GM18520 (cell line): ENCODE measurements around the gene LGR5.
A peak's percentile ranks its signal among the peaks of the same experiment; 100 is the strongest.
"Not testable (repeated sequence)": the region's sequence is repeated elsewhere in the genome, so short reads cannot be mapped to it uniquely, and the experiment has no call there.

Source experiments
- ATAC-seq: cut with Tn5 transposase; IDR thresholded peaks from one replicate; pipeline ENCODE4 v1.9.1; 2021; ENCODE audit not compliant: unreplicated experiment

The LGR5 gene

GRCh38 chr12:71538807-71539206, 99.2 kb downstream of the LGR5 start:
- no peak for ATAC-seq

DNA sequence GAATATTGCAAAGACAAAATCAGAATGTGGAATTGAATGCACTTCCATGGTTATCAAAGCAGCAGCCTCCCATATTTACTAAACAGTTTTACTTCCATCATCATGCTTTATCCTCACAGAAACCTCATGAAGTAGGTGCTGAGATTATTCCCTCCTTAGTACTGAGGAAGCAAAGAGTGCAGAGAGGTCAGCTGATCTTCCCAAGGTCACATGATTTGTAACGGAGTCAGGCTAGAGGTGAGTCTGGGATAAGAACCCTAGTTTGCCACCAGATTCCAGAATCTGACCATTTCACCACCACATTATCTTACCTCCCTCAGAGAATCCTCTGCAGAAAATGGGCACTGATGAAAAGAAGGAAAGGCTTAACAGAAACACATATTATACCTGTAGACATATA, 102.0 kb downstream of the LGR5 start:
- ATAC-seq, result no peak

DNA sequence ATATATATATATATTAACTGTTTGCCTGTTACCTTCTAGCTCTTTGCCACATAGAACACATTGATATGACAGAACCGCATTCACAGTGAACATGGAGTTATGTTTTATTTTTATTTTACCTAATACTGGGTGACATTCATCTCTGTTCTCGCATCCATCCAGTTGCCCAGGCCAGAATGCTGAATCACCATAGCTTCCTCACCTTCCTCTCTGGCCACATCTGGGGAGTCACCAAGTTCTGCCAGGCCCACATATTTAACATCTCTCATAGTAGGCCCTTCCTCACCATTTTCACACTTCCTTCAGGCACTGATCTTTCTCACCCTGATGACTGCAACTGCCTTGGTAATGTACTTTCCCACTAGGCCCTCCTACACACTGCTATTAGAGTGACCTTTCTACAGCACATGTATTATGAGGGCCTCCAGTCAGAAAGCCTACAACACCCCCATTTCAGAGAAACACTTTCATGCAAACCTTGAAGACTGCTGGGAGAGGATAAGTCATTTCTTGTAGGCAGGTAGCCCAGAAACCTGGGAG, 106.8 kb downstream of the LGR5 start:
- ATAC-seq, result peak; percentile 83

DNA sequence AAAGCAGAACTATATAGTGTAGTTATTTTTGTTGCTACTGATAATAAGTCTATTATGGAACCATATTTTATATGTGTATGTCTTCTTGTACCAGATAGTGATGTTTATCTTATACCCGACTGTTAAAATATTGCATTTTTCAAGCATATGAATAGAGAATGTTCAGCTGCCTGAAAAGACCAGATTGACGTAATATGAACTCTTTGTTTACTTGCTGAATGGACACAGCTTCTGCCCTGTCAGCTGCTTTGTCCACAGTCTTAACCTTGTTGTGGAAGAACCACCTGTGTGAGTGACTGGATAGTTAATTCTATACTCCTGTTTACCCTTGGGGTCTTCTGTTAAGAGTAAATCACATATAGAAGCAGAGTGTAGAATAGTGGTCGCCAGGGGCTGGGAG, 109.3 kb downstream of the LGR5 start:
- ATAC-seq, result no peak

DNA sequence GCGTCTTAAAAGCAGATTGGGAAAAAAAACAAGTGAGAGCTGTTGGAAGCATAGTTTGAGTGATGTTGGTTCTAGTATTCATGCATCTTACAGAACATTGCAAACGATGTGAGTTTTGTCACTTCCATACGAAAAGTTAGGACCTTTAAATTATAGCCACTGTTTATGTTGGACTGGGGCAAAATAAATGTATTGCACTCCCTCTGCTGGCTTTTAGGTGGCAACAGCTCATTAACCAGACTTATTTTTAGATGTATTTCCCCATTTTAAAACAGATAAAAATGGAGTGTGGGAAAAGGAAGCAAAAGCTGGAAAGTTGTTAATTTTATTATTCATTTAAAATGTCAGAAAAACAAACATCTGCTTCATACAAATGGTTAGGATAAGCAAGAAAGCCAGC, 111.9 kb downstream of the LGR5 start:
- no peak for ATAC-seq

DNA sequence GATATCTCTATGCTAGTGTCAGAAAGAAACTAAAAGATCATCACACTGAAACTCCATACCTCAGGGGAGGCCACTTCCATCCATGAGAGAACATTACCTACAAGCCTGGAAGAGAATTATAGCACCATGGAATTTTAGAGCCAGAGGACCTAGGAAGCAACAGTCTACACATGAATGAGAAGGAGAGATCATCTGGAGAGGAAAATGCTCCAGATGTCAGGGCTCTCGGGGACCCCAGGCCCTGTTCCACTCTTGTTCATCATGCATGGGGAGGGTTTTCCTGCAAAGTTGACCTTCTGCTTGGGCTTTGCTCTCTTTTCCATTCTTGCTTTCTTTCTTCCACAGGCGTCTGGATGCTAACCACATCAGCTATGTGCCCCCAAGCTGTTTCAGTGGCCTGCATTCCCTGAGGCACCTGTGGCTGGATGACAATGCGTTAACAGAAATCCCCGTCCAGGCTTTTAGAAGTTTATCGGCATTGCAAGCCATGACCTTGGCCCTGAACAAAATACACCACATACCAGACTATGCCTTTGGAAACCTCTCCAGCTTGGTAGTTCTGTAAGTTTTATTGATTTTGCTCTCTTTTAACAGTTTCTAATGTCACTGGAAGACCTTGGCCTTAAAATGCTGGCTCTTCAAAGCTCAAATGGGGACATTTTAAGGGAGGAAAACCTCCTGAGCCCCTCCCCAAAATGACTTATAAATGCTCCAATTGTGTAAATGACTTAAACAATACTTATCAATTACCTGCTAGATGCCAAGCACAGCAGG, 113.3 kb downstream of the LGR5 start:
- ATAC-seq, result no peak

DNA sequence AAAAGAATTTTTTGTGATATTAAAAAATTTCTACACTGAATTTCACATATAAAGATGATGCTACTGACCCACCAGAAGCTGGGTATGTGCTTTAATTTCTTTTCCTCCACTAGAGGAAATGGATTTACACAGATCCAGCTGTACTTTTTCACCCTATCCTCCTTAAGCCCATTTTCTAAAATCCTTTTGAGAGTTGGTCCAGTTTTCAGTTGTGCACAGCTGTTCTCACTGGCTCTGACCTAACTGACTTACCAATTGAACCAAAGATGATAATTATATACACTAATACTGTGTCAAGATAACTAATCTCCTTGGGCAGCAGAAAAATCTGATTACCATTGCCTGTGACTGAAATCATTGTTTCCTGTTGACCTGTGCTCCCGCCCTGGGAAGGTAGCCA, 115.6 kb downstream of the LGR5 start:
- ATAC-seq, result no peak

DNA sequence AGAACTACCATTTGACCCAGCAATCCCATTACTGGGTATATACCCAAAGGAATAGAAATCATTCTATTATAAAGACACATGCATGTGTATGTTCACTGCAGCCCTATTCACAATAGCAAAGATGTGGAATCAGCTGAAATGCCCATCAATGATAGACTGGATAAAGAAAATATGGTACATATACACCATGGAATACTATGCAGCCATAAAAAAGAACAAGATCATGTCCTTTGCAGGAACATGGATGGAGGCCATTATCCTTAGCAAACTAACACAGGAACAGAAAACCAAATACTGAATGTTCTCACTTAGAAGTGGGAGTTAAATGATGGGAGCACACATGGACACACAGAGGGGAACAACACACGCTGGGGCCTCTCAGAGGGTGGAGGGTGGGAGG, 116.2 kb downstream of the LGR5 start:
- ATAC-seq, result not testable (repeated sequence)

- no peak for ATAC-seq
Measured at GRCh38 chr12:71556448-71556847, 116.8 kb downstream of the LGR5 start.

GRCh38 chr12:71556875-71557274, 117.3 kb downstream of the LGR5 start:
- ATAC-seq, result no peak

DNA sequence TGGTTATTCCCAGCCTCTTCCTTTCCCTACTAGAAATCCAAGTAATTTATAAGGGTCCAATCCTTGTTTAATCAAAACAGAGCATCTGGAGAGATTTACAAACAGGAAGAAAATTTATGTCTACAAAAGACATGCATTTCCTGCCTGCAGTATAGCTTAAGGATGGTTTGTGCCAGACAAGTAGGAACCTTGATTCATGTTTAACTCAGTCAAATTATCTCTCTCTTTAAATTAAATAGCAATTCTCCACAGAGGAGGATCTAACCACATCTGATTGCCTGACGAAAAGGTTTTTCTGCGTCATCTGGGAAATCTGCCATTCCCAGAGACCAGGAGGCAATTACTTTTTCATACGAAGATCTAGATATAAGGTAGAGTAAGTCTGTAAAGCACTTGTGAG, 118.8 kb downstream of the LGR5 start:
- no peak for ATAC-seq

DNA sequence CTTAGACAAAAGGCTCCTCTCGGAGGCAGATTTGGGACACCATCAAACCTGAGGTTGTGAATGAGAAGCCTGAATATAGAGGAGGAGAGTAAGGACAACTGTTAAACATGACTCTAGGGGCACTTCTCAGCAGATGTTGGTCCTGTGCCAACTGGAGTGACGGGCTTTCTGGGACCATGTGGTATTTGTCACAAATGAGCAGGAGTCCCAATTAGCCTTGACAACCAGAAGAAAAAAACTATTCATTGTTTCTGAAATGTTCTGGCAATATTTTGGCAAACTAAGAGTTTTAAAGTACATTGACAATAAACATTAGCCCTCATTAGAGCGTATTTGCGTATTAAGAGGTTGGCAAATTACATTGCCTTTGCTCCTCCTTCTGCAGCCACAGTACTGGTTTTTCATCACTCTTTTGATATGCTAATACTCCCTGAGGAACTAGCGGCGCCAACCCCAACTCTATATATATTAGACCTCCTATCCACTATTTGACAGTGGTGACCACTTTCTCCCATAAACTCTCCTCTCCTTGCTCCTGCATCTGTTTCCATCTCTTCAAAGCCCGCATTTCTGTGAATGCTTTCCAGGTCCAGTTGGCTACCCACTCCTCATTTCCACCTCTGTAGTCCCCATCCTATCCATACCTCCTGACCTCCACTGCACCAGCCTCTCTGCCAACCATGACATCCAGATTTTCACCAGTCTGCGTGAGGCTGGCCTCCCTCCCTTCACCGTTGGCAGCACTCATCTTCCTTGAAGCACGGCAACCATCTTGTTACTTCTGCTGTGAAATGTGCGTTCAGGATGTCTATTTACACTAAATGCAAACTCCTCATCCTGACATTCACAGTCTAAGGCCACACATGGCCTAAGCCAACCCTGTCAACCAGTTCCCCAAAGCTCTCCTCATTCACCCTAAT, 123.3 kb downstream of the LGR5 start:
- no peak for ATAC-seq

DNA sequence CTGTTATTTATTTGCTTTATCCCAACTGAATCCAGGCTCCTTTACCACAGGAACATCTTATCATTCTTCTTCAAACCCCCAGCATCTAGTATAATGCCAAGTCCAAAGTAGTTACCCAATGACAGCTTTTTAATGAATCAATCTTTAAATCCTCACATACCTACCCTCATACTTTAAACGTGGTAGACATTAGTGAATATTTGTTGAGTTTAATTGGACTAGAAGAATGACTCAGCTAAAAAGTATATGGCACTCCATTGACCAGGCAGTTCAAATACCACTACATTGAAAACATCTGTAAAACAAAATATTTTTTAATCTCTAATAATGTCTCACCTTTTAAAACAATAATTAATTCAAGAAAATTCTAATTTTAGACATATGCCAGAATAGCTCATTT, 125.9 kb downstream of the LGR5 start:
- ATAC-seq, result no peak

DNA sequence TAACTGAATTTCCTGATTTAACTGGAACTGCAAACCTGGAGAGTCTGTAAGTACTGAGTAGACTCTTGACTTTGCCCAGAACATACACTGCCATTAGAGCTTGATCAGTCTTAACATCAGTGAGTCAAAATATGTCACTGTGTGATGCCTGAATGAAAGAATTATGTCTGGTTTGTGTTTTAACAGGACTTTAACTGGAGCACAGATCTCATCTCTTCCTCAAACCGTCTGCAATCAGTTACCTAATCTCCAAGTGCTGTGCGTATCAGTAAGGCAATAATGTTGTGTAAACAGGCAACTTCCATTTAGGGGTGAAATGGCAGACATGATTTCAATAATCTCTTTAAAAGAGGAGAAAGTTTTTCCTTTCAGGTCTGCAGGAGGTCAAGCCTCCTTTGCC, 127.1 kb downstream of the LGR5 start:
- no peak for ATAC-seq

GRCh38 chr12:71567537-71567936, 127.9 kb downstream of the LGR5 start:
- no peak for ATAC-seq

DNA sequence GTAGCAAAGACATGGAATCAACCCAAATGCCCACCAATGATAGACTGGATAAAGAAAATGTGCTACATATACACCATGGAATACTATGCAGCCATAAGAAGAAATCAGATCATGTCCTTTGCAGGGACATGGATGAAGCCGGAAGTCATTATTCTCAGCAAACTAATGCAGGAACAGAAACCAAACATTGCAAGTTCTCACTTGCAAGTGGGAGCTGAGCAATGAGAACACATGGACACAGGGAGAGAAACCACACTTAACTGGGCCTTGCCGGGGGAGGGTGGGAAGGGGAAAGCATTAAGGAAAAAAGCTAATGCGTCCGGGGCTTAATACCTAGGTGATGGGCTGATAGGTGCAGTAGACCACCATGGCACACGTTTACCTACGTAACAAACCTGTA, 130.3 kb downstream of the LGR5 start:
- not testable (repeated sequence) for ATAC-seq

DNA sequence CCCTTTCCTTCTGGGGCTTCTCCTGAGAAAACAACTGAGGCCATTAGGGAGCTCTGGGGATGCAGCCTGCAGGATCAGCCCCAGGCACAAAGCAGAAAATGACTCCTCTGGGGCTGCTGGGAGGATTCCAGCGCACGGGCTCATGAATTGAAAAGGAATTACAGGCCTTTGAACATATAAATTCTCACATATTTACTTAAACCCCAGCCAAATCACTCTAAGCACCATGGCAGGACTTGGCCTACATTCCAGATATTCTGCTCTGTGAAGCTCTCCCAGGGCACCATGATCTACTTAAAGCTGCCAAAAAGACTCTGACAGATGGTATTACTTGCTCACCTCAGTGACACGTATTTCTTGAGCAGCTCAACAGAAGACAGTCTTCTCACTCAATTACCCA, 136.9 kb downstream of the LGR5 start:
- ATAC-seq, result no peak

- no peak for ATAC-seq
Measured at GRCh38 chr12:71578694-71579258, 139.2 kb downstream of the LGR5 start.

DNA sequence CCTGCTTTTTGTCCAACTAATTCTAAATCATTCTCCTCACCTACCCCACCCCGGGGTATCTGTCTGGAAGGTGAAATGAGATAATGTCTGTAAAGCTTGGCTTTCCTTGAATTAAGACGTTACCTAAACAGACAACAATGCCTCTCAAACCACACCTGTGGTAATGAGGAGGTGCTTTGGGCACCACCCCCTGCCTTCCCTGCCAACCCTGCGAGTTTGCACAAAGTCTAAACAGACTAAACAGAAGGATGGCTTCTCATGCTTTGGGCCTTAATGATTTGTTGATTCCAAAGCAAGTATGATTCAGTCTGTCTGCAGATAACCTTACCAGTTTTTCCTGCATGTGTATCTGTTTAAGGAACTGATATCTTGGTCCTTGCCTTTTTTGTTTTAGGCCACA, 141.6 kb downstream of the LGR5 start:
- no peak for ATAC-seq

DNA sequence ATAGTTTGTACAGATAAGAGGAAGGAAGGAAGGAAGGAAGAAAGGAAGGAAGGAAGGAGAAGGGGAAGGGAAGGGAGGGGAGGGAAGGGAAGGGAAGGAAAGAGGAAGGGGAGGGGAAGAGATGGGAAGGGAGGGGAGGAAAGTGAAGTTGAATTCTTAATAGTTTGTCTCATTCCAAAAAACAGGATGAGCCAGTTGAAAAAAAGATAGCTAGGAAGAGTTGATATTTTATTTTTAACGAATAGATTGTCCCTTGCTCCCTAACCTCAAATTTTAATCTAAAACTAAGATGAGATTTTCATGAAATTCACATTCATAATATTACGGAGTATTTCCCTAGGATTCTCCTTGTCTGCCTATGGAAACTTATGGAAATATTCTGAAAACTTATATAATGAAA, 143.3 kb downstream of the LGR5 start:
- ATAC-seq, result no peak

DNA sequence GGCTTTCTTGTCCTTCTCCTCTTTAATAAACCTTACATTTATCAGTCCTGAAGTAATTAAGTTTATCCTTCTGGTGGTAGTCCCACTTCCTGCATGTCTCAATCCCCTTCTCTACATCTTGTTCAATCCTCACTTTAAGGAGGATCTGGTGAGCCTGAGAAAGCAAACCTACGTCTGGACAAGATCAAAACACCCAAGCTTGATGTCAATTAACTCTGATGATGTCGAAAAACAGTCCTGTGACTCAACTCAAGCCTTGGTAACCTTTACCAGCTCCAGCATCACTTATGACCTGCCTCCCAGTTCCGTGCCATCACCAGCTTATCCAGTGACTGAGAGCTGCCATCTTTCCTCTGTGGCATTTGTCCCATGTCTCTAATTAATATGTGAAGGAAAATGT, 144.8 kb downstream of the LGR5 start:
- no peak for ATAC-seq

- ATAC-seq, result no peak
Measured at GRCh38 chr12:71585218-71585617, 145.6 kb downstream of the LGR5 start.
